Calu3 (cell line): ENCODE results near the gene MORN5. TPM values are rescaled to one million over a fixed set of nuclear protein-coding genes. Genes with fewer than 3 reads are reported as not detected.
"Not testable (repeated sequence)": the region's sequence is repeated elsewhere in the genome, so short reads cannot be mapped to it uniquely, and the experiment has no call there.

ENCODE experiments used
- BruUV-seq: library from RNA; stranded (reverse); fragments of 400-500 nt; replicated peaks from 2 replicates; lab custom pipeline; 2021; lab: Mats Ljungman, UMichigan
- CTCF ChIA-PET: fragments of 300-600 bp; sonication (Branson Sonifier 250); formaldehyde crosslinking; loops from one replicate; lab custom pipeline; 2022; ENCODE audit warnings: antibody characterized with exemption; lab: Charles Lee
- DNase-seq: peaks from one replicate; pipeline ENCODE4 v3.0.0; 2022
- H3K27ac Mint-ChIP-seq: one replicate; pipeline ENCODE4 v1.8.0; 2022; ENCODE audit warnings: mixed read lengths; ENCODE audit not compliant: unreplicated experiment
- H3K27me3 Mint-ChIP-seq: one replicate; pipeline ENCODE4 v1.8.0; 2022; ENCODE audit warnings: mixed read lengths; ENCODE audit not compliant: unreplicated experiment
- H3K36me3 Mint-ChIP-seq: one replicate; pipeline ENCODE4 v1.8.0; 2022; ENCODE audit warnings: mild to moderate bottlenecking, moderate library complexity, mixed read lengths; ENCODE audit not compliant: insufficient read depth, unreplicated experiment
- H3K4me1 Mint-ChIP-seq: one replicate; pipeline ENCODE4 v1.8.0; 2022; ENCODE audit warnings: mild to moderate bottlenecking, low read depth, mixed read lengths; ENCODE audit not compliant: unreplicated experiment
- H3K4me3 Mint-ChIP-seq: one replicate; pipeline ENCODE4 v1.8.0; 2022; ENCODE audit warnings: mild to moderate bottlenecking, low read depth, moderate library complexity, mixed read lengths; ENCODE audit not compliant: unreplicated experiment
- H3K9me3 Mint-ChIP-seq: one replicate; pipeline ENCODE4 v1.8.0; 2022; ENCODE audit warnings: low read depth, mixed read lengths; ENCODE audit not compliant: unreplicated experiment
- CTCF ChIP-seq: fragments of 200-600 bp; IDR thresholded peaks from one replicate; pipeline ENCODE4 v1.8.0; 2022; ENCODE audit warnings: antibody characterized with exemption; ENCODE audit not compliant: unreplicated experiment
- intact Hi-C: fragments of 100-400 bp; cut with micrococcal nuclease; formaldehyde crosslinking; loops from one replicate; pipeline ENCODE4 v1.10.0; 2022; ENCODE audit not compliant: unreplicated experiment
- total RNA-seq: library from RNA; stranded (reverse); gene quantifications from 2 replicates; pipeline ENCODE4 v1.2.3, GENCODE V29; 2022

MORN5 gene
- total RNA-seq, 1 experiment from 2014 or later = not detected

- no TSS peak for BruUV-seq
- CTCF ChIA-PET = no interaction called here
- intact Hi-C loops = no loop called here
Measured at GRCh38 chr9:122113574-122113973, 46.1 kb upstream of the MORN5 start.

GRCh38 chr9:122115176-122116035, 44.3 kb upstream of the MORN5 start:
- intact Hi-C loops = no loop called here
- H3K4me1 Mint-ChIP-seq = no peaks in the 10 kb centered on the region
- TF ChIP-seq CTCF = no peak
- H3K27ac Mint-ChIP-seq = no peak overlapping the region
- peaks cover 51% of the 10 kb centered on the region for H3K27me3 Mint-ChIP-seq
- no peaks in the 10 kb centered on the region for H3K9me3 Mint-ChIP-seq
- CTCF ChIA-PET = interaction anchor here (0.7 to 1.0 kb wide), 2 partner anchors 115 to 1816 kb away, joined by 3 to 4 read pairs; no protein-coding TSS in a partner anchor
- no peaks in the 10 kb centered on the region for H3K36me3 Mint-ChIP-seq
- no peak for DNase-seq
- no peak overlapping the region for H3K4me3 Mint-ChIP-seq
- no TSS peak for BruUV-seq

More at GRCh38 chr9:122113574-122113973, 46.1 kb upstream of the MORN5 start:
- no peak for DNase-seq
- Mint-ChIP-seq H3K27ac (no peak overlapping the region), H3K9me3 (no peaks in the 10 kb centered on the region), H3K36me3 (no peaks in the 10 kb centered on the region), H3K27me3 (peaks cover 56% of the 10 kb centered on the region), H3K4me1 (no peaks in the 10 kb centered on the region), H3K4me3 (no peak overlapping the region)
- no peak for TF ChIP-seq CTCF

- H3K27ac Mint-ChIP-seq = no peak overlapping the region
- no peak for TF ChIP-seq CTCF
- peaks cover 46% of the 10 kb centered on the region for H3K27me3 Mint-ChIP-seq
- H3K4me3 Mint-ChIP-seq = no peak overlapping the region
- no peaks in the 10 kb centered on the region for H3K4me1 Mint-ChIP-seq
- H3K36me3 Mint-ChIP-seq = no peaks in the 10 kb centered on the region
- intact Hi-C loops = no loop called here
- BruUV-seq = no TSS peak
- no peak for DNase-seq
- CTCF ChIA-PET = interaction anchor here (0.7 to 1.0 kb wide), 2 partner anchors 115 to 1817 kb away, joined by 3 to 4 read pairs; no protein-coding TSS in a partner anchor
- no peaks in the 10 kb centered on the region for H3K9me3 Mint-ChIP-seq
Measured at GRCh38 chr9:122116040-122116439, 43.7 kb upstream of the MORN5 start.

- Mint-ChIP-seq H3K4me1 (no peaks in the 10 kb centered on the region), H3K36me3 (no peaks in the 10 kb centered on the region), H3K9me3 (no peaks in the 10 kb centered on the region), H3K27ac (no peak overlapping the region), H3K27me3 (peaks cover 46% of the 10 kb centered on the region), H3K4me3 (no peak overlapping the region)
- TF ChIP-seq CTCF = no peak
- CTCF ChIA-PET = interaction anchor here (1.0 kb wide), 1 partner anchor 114 kb away, joined by 4 read pairs; no protein-coding TSS in a partner anchor
- no TSS peak for BruUV-seq
- intact Hi-C loops = no loop called here
- no peak for DNase-seq
Measured at GRCh38 chr9:122116448-122117173, 43.1 kb upstream of the MORN5 start.

GRCh38 chr9:122117241-122117640, 42.5 kb upstream of the MORN5 start:
- H3K9me3 Mint-ChIP-seq, CTCF ChIA-PET, DNase-seq, H3K4me1 Mint-ChIP-seq, H3K36me3 Mint-ChIP-seq, H3K4me3 Mint-ChIP-seq, BruUV-seq, H3K27ac Mint-ChIP-seq, intact Hi-C loops: not testable (repeated sequence)
- H3K27me3 Mint-ChIP-seq = peaks cover 41% of the 10 kb centered on the region
